Cardiac atrium fibroblast (primary cell): ENCODE results near the gene COL21A1. TPM values are rescaled to one million over a fixed set of nuclear protein-coding genes. Genes with fewer than 3 reads are reported as not detected.

Experiments
- total RNA-seq: library from RNA; depleted of rRNA; stranded (reverse); fragments of >200 nt; gene quantifications from 2 replicates; pipeline ENCODE4 v1.2.3, GENCODE V29; 2015

COL21A1 gene
- 31.8 and 36.3 TPM in 2 replicates for total RNA-seq

GRCh38 chr6:56246881-56247653 is at the start of gene COL21A1:
COL21A1 (minus strand) TSS chr6:56247580; CDS start chr6:56182618, 64,962 bp downstream.

